T-helper 2 cell (primary cell): Measurements from ENCODE around the gene HPCA.
A peak's percentile ranks its signal among the peaks of the same experiment; 100 is the strongest.

Experiments used
- DNase-seq, 5 experiments: peaks; one replicate each; pipeline versions ENCODE4 v3.0.0 to v3.0.0-alpha.2; 2012 to 2022

HPCA gene

GRCh38 chr1:32871364-32872191 is 14.7 kb upstream of the HPCA start:
- no peak for DNase-seq

- DNase-seq: no peak
Measured at GRCh38 chr1:32872192-32872460, 14.2 kb upstream of the HPCA start.

DNA sequence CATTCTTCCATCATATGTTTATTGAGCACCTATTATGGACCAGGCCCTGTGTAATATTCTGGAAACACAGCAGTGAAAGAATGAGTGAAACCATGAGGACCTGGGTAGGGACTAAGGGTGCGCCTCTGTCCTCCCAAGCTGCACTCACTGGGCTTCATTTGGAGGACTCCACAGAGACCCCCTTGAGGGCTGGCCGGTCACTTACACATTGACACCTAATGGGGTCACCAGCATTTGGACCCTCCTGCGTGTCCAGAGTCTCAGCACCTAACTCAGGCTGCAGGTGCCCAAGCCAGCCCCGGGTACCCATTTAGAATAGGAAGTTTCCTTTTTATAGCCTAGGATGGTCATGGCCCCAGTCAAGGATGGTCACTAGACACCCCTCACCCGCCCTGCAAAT is 12.8 kb upstream of the HPCA start:
- no peak for DNase-seq

GRCh38 chr1:32874860-32875752 is 11.2 kb upstream of the HPCA start:
- no peak for DNase-seq

GRCh38 chr1:32876341-32877210 is 9.7 kb upstream of the HPCA start:
- peak in 3 of 5 experiments; percentile 36 to 67 (median 44) for DNase-seq

- no peak for DNase-seq
Measured at GRCh38 chr1:32877211-32878110, 8.8 kb upstream of the HPCA start.

- no peak for DNase-seq
Measured at GRCh38 chr1:32878183-32878582, 8.1 kb upstream of the HPCA start.

GRCh38 chr1:32878637-32879041 is 7.7 kb upstream of the HPCA start:
- no peak for DNase-seq

GRCh38 chr1:32881291-32881690 is 5.0 kb upstream of the HPCA start:
- DNase-seq: no peak

GRCh38 chr1:32881871-32882850 is 4.1 kb upstream of the HPCA start:
- no peak for DNase-seq

- DNase-seq: no peak
Measured at GRCh38 chr1:32883338-32884031, 2.8 kb upstream of the HPCA start.

DNA sequence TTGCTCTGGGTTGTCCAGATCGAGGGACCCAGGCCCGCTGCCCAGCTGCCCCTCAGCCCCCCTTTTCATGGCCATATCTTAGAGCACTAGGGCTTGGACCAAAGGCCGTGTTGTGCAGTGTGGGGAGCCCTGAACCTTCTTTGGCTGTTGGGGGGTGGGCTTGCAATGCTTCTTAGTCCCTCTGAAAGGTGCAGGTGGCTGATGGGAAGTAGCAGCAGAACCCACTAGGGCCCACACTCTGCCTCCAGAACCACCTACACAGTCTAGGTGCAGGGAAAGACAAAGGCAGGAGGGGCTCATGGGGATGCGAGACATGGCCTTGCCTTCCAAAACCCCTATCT is 2.3 kb upstream of the HPCA start:
- no peak for DNase-seq

GRCh38 chr1:32884726-32885125 is 1.6 kb upstream of the HPCA start:
- DNase-seq: no peak

- DNase-seq: no peak
Measured at GRCh38 chr1:32885676-32886003, 651 bp upstream of the HPCA start.

- no peak for DNase-seq
Measured at GRCh38 chr1:32886828-32887414, 630 bp downstream of the HPCA start.

DNA sequence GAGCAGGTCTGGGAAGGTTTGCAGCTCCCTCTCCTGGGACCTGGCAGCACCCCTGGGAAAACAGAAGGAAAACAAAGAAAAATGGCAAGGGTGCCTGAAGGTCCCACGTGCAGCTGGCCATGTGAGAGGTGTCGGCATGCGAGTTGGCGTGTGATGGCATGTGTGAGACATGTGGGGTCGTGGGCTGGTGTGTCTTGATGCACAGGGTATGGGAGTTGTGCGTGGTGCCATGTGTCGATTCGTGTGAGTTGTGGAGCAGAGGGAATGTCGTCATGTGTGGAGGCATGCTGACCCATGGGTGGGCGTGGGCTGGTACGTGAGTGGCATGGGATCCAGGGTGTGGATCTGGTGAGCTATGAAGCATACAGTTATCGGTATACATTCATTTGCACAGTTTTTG is 1.3 kb downstream of the HPCA start:
- DNase-seq: no peak

DNA sequence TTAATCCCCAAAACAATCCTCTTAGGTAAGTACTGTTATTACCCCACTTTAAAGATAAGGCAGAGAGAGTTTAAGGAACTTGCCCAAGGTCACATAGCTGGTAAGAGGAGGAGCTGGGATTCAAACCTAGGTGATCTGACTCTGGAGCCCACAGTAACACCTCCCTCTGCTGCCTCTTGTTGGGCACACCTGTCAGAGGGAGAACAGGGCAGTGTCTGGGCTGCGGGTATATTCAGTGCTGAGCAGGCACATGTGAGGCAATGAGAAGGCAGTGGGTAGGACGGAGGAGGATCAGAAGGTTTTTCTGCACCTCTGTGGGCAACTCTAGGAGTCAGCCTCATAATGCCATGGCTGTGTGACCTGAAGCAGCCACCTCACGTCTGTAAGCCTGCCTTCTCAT is 1.8 kb downstream of the HPCA start:
- no peak for DNase-seq

DNA sequence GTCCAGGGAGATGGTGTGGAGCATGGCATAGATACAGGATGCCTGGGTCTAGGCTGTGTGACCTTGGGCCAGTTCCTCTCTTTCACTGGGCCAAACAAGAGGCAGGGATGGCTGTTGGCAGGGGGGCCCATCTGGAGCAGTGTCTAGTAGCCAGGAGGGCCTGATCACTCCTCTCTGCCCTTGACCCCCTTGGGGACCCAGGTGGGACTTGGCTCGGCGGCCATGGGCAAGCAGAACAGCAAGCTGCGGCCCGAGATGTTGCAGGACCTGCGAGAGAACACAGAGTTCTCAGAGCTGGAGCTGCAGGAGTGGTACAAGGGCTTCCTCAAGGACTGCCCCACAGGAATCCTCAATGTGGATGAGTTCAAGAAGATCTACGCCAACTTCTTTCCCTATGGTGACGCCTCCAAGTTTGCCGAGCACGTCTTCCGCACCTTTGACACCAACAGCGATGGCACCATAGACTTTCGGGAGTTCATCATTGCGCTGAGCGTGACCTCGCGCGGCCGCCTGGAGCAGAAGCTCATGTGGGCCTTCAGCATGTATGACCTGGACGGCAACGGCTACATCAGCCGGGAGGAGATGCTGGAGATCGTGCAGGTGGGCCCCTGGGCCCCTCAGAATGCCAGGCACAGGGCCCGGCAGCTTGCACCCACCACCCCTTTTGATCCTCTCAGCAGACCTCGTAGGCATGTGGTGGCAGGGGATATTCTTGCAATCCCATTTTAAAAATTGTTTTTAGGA is 2.6 kb downstream of the HPCA start:
- DNase-seq: no peak

- DNase-seq: no peak
Measured at GRCh38 chr1:32889731-32890278, 3.5 kb downstream of the HPCA start.
